SJCRH30 (cell line): ENCODE results near the gene MAP3K1. TPM values are rescaled to one million over a fixed set of nuclear protein-coding genes. Genes with fewer than 3 reads are reported as not detected.
"Not testable (repeated sequence)": the region's sequence is repeated elsewhere in the genome, so short reads cannot be mapped to it uniquely, and the experiment has no call there.

ENCODE experiments used
- DNase-seq, 2 experiments: peaks; one replicate each; pipeline ENCODE4 v3.0.0-alpha.2; 2015 to 2020
- H3K27ac ChIP-seq: fragments of 250-450 bp; sonication (Bioruptor Pico); 2 replicates; pipeline ENCODE4 v1.5.1; 2020; ENCODE audit warnings: mild to moderate bottlenecking, moderate library complexity
- H3K27me3 ChIP-seq: fragments of 250-450 bp; sonication (Bioruptor Pico); 2 replicates; pipeline ENCODE4 v1.5.1; 2020; ENCODE audit warnings: mild to moderate bottlenecking, moderate library complexity
- H3K36me3 ChIP-seq: fragments of 250-450 bp; sonication (Bioruptor Pico); 2 replicates; pipeline ENCODE4 v1.5.1; 2020; ENCODE audit warnings: mild to moderate bottlenecking, moderate library complexity
- H3K4me1 ChIP-seq: fragments of 250-450 bp; sonication (Bioruptor Pico); 2 replicates; pipeline ENCODE4 v1.5.1; 2020; ENCODE audit warnings: mild to moderate bottlenecking, moderate library complexity
- H3K4me3 ChIP-seq: fragments of 250-450 bp; sonication (Bioruptor Pico); 2 replicates; pipeline ENCODE4 v1.5.1; 2020; ENCODE audit warnings: mild to moderate bottlenecking, moderate library complexity
- H3K9me3 ChIP-seq: fragments of 250-450 bp; sonication (Bioruptor Pico); replicated peaks from 2 replicates; pipeline ENCODE4 v1.5.1; 2020; ENCODE audit warnings: mild to moderate bottlenecking, moderate library complexity
- total RNA-seq: library from RNA; depleted of rRNA; stranded (reverse); fragments of >200 nt; shearing (Covaris generic); gene quantifications from 2 replicates; pipeline ENCODE4 v1.2.3, GENCODE V29; 2014; rRNA removed

Gene MAP3K1
- total RNA-seq, result 11.3 and 11.4 TPM in 2 replicates

GRCh38 chr5:56814963-56815657, at the start of gene MAP3K1:
Gene MAP3K1 (plus strand): TSS chr5:56815549. CDS start chr5:56815574, 25 bp downstream.
- peak within 1 kb of the TSS; percentile 77 for H3K4me3 ChIP-seq
- peak within 1 kb of the TSS; percentile 12; the same call in 1 of the 2 replicates for H3K27ac ChIP-seq
- peak; percentile 63 to 78 for DNase-seq
- no peaks in the 10 kb centered on the region for H3K9me3 ChIP-seq
- no peaks in the 10 kb centered on the region for H3K27me3 ChIP-seq
- no peaks in the 10 kb centered on the region for H3K36me3 ChIP-seq
- no peaks in the 10 kb centered on the region for H3K4me1 ChIP-seq

- no peak overlapping the region for H3K4me3 ChIP-seq
- H3K9me3 ChIP-seq, result no peaks in the 10 kb centered on the region
- DNase-seq, result no peak
- no peaks in the 10 kb centered on the region for H3K36me3 ChIP-seq
- H3K4me1 ChIP-seq, result no peaks in the 10 kb centered on the region
- no peaks in the 10 kb centered on the region for H3K27me3 ChIP-seq
- no peak overlapping the region for H3K27ac ChIP-seq
Measured at GRCh38 chr5:56766926-56767325, 48.4 kb upstream of the MAP3K1 start.

- no peaks in the 10 kb centered on the region for H3K9me3 ChIP-seq
- no peak overlapping the region for H3K27ac ChIP-seq
- no peak for DNase-seq
- H3K27me3 ChIP-seq, result peaks cover 6% of the 10 kb centered on the region; the same call in 1 of the 2 replicates
- H3K4me3 ChIP-seq, result no peak overlapping the region
- H3K4me1 ChIP-seq, result no peaks in the 10 kb centered on the region
- no peaks in the 10 kb centered on the region for H3K36me3 ChIP-seq
Measured at GRCh38 chr5:56769875-56770604, 45.3 kb upstream of the MAP3K1 start.

- Histone ChIP-seq H3K36me3 (no peaks in the 10 kb centered on the region), H3K4me1 (no peaks in the 10 kb centered on the region), H3K4me3 (no peak overlapping the region), H3K27me3 (peaks cover 6% of the 10 kb centered on the region; the same call in 1 of the 2 replicates), H3K27ac (no peak overlapping the region), H3K9me3 (no peaks in the 10 kb centered on the region)
- DNase-seq, result no peak
Measured at GRCh38 chr5:56772767-56773166, 42.6 kb upstream of the MAP3K1 start.

- no peaks in the 10 kb centered on the region for H3K4me1 ChIP-seq
- no peaks in the 10 kb centered on the region for H3K36me3 ChIP-seq
- H3K4me3 ChIP-seq, result no peak overlapping the region
- peaks cover 6% of the 10 kb centered on the region; the same call in 1 of the 2 replicates for H3K27me3 ChIP-seq
- no peaks in the 10 kb centered on the region for H3K9me3 ChIP-seq
- no peak for DNase-seq
- H3K27ac ChIP-seq, result no peak overlapping the region
Measured at GRCh38 chr5:56774957-56775356, 40.4 kb upstream of the MAP3K1 start.

DNA sequence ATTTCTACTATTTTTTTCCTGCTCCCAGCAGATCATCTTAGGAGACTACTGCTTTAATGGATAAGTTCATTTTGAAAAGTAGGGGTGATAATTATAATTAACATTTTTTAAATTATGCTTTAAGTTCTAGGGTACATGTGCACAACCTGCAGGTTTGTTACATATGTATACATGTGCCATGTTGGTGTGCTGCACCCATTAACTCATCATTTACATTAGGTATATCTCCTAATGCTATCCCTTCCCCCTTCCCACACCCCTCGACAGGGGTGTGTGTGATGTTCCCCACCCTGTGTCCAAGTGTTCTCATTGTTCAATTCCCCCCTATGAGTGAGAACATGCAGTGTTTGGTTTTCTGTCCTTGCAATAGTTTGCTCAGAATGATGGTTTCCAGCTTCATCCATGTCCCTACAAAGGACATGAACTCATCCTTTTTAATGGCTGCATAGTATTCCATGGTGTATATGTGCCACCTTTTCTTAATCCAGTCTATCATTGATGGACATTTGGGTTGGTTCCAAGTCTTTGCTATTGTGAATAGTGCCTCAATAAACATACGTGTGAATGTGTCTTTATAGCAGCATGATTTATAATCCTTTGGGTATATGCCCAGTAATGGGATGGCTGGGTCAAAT, 39.0 kb upstream of the MAP3K1 start:
- H3K4me3 ChIP-seq, H3K9me3 ChIP-seq, H3K27ac ChIP-seq, H3K36me3 ChIP-seq, DNase-seq, H3K4me1 ChIP-seq, H3K27me3 ChIP-seq: not testable (repeated sequence)

DNA sequence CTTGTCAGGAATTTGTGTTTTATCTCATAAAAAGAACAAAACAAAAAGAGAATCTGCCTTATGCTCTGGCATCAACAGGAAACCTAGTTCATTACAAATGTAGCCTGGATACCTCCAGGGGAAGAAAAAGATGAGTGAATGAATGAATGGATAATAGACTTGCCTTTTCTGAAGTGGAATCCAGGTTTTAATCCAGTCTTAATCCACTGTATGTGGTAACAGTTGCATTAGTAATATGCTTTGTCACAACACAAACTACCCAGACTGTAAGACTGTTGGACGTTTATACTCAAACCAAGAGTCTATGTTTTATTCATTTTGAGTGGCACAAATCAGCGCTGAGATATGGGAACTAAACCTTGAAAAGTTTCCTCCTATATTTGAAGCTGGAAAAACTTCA, 32.1 kb upstream of the MAP3K1 start:
- H3K36me3 ChIP-seq, result no peaks in the 10 kb centered on the region
- H3K4me1 ChIP-seq, result no peaks in the 10 kb centered on the region
- no peaks in the 10 kb centered on the region for H3K9me3 ChIP-seq
- H3K4me3 ChIP-seq, result no peak overlapping the region
- no peaks in the 10 kb centered on the region for H3K27me3 ChIP-seq
- H3K27ac ChIP-seq, result no peak overlapping the region
- DNase-seq, result no peak

DNA sequence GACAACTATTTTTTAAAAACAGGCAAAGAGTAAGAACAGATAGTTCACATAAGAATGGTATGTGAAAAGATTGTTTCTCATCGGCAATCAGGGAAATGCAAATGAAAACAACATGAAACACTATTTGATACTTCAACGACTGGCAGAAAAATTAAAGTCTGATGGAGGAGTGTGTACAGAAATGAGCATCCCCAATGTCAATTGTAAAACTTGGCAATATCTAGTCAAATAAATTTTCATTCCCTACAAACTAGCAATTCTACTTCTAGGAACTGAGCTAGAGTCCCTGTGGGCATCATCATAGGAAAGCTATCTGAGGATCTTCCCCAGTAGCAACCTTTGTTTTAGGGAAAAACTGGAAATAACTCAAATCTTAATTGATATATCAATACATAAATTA, 29.0 kb upstream of the MAP3K1 start:
- Histone ChIP-seq H3K27ac (no peak overlapping the region), H3K27me3 (no peaks in the 10 kb centered on the region), H3K4me1 (no peaks in the 10 kb centered on the region)

GRCh38 chr5:56791396-56791795, 24.0 kb upstream of the MAP3K1 start:
- no peaks in the 10 kb centered on the region for H3K4me1 ChIP-seq
- H3K36me3 ChIP-seq, result no peaks in the 10 kb centered on the region
- no peak for DNase-seq
- H3K4me3 ChIP-seq, result no peak overlapping the region
- H3K27me3 ChIP-seq, result no peaks in the 10 kb centered on the region
- H3K27ac ChIP-seq, result no peak overlapping the region
- H3K9me3 ChIP-seq, result no peaks in the 10 kb centered on the region

More for the DNA sequence above, 29.0 kb upstream of the MAP3K1 start:
- H3K9me3 ChIP-seq, result no peaks in the 10 kb centered on the region
- no peaks in the 10 kb centered on the region for H3K36me3 ChIP-seq
- H3K4me3 ChIP-seq, result no peak overlapping the region
- no peak for DNase-seq

GRCh38 chr5:56798521-56798920, 16.8 kb upstream of the MAP3K1 start:
- DNase-seq, result no peak
- Histone ChIP-seq H3K36me3 (no peaks in the 10 kb centered on the region), H3K4me1 (no peaks in the 10 kb centered on the region)

DNA sequence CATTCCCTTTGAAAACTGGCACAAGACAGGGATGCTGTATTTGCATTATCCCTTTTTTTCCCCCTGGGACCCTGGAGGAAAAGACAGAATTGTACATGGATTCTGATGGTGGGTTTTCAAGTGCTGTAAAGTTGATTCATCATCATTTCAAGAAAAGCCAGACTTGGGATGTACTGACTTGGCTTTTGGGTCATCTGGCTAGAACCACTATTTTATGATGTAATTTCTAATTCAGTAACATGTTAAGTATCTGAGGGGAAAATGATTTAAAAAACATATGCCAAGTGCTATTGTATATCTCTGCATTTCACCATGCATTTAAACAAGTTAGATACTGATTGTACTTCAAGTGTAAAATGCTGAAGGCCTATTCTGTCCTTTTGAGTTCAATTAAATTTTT, 15.2 kb upstream of the MAP3K1 start:
- Histone ChIP-seq H3K4me3 (no peak overlapping the region), H3K4me1 (no peaks in the 10 kb centered on the region), H3K9me3 (no peaks in the 10 kb centered on the region), H3K27ac (no peak overlapping the region), H3K36me3 (no peaks in the 10 kb centered on the region), H3K27me3 (peaks cover 2% of the 10 kb centered on the region; the same call in 1 of the 2 replicates)
- DNase-seq, result no peak

More at GRCh38 chr5:56798521-56798920, 16.8 kb upstream of the MAP3K1 start:
- H3K27me3 ChIP-seq, result peaks cover 2% of the 10 kb centered on the region; the same call in 1 of the 2 replicates
- H3K4me3 ChIP-seq, result no peak overlapping the region
- no peaks in the 10 kb centered on the region for H3K9me3 ChIP-seq
- H3K27ac ChIP-seq, result no peak overlapping the region

GRCh38 chr5:56801256-56801655, 14.1 kb upstream of the MAP3K1 start:
- Histone ChIP-seq H3K4me3 (no peak overlapping the region), H3K27ac (no peak overlapping the region), H3K9me3 (no peaks in the 10 kb centered on the region), H3K36me3 (no peaks in the 10 kb centered on the region), H3K4me1 (no peaks in the 10 kb centered on the region), H3K27me3 (peaks cover 2% of the 10 kb centered on the region)
- DNase-seq, result no peak

- Histone ChIP-seq H3K27me3 (peaks cover 2% of the 10 kb centered on the region), H3K9me3 (no peaks in the 10 kb centered on the region), H3K36me3 (no peaks in the 10 kb centered on the region), H3K4me3 (no peak overlapping the region), H3K27ac (no peak overlapping the region), H3K4me1 (no peaks in the 10 kb centered on the region)
- no peak for DNase-seq
Measured at GRCh38 chr5:56802205-56802604, 13.1 kb upstream of the MAP3K1 start.

DNA sequence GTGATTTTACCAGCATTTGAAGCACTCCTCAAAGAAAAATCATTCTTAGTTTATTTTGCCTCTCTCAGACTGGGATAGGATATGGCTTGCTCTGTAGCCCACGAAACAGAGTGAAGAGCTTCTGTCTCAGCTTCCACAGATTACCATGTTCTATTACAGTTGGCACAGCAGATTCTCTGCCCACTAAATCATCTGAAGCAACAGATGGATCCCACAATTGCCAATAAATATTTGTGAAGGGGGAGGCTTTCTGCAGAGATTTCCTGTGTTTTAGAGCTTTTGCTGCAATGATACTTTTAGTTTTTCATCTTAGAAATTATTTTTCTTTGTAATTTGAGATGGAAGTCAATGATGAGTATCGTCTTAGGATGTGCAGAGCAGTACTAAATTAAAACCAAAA, 12.3 kb upstream of the MAP3K1 start:
- Histone ChIP-seq H3K4me1 (no peaks in the 10 kb centered on the region), H3K9me3 (no peaks in the 10 kb centered on the region), H3K27me3 (peaks cover 2% of the 10 kb centered on the region), H3K4me3 (no peak overlapping the region), H3K36me3 (no peaks in the 10 kb centered on the region), H3K27ac (no peak overlapping the region)
- no peak for DNase-seq

DNA sequence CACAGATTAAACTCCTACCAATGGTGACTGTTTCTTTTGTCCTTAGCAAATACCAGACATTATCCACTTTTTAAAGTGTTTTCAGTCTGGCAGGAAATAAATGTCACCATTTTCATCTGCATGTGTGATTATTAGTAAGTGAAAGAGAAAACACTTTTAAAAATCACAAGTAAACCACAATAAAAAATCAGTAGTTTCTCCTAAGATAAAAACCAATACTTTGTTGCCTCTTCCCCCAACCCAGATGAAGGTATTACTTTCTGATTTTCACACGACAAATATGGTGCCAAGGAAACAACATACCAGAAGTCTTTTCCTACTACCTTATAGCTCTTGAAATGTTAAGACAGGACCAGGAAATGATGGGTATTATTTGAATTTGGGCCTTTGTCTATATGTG, 11.5 kb upstream of the MAP3K1 start:
- Histone ChIP-seq H3K27me3 (no peaks in the 10 kb centered on the region; the same call in none of the 2 replicates), H3K27ac (no peak overlapping the region), H3K4me3 (no peak overlapping the region), H3K9me3 (no peaks in the 10 kb centered on the region), H3K4me1 (no peaks in the 10 kb centered on the region), H3K36me3 (no peaks in the 10 kb centered on the region)
- DNase-seq, result no peak
